OCI-LY1 (cell line): ENCODE results near the gene HIVEP1.

Source experiments
- EZH2 ChIP-seq: fragments of 200-600 bp; sonication (generic), shearing (Covaris generic); IDR thresholded peaks from 2 replicates; pipeline ENCODE4 v1.8.0; 2017; ENCODE audit warnings: borderline replicate concordance, mixed run types, mild to moderate bottlenecking, antibody characterized with exemption, low read length, moderate library complexity, mixed read lengths
- TF ChIP-seq, protein P1 (sequence below): fragments of 200-600 bp; sonication (generic), shearing (Covaris generic); IDR thresholded peaks from 2 replicates; pipeline ENCODE4 v1.5.1; 2017; ENCODE audit warnings: mild to moderate bottlenecking, antibody characterized with exemption, low read length, moderate library complexity, mixed read lengths

DNA sequence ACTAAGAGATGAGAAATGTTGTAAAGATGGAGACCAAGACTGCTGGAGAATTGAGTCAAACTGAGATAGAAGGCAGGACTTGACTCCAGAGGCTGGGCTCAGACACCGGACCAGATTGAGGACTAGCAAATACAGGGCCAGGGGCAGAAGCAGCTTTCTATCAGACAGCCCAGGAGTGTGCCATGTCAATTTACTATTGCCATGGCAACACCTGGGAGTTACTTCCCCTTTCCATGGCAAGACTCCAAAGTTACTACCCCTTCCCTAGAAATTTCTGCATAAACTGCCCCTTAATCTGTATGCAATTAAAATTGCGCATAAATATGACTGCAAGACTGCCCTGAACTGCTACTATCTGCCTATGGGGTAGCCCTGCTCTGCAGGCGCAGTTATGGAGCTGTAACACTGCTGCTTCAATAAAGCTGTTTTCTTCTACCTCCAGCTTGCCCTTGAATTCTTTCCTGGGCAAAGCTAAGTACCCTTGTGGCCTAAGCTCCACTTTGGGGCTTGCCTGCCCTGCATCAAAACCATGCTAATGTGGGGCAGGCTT lies 188.0 kb downstream of the HIVEP1 start:
- TF ChIP-seq, protein P1, sequence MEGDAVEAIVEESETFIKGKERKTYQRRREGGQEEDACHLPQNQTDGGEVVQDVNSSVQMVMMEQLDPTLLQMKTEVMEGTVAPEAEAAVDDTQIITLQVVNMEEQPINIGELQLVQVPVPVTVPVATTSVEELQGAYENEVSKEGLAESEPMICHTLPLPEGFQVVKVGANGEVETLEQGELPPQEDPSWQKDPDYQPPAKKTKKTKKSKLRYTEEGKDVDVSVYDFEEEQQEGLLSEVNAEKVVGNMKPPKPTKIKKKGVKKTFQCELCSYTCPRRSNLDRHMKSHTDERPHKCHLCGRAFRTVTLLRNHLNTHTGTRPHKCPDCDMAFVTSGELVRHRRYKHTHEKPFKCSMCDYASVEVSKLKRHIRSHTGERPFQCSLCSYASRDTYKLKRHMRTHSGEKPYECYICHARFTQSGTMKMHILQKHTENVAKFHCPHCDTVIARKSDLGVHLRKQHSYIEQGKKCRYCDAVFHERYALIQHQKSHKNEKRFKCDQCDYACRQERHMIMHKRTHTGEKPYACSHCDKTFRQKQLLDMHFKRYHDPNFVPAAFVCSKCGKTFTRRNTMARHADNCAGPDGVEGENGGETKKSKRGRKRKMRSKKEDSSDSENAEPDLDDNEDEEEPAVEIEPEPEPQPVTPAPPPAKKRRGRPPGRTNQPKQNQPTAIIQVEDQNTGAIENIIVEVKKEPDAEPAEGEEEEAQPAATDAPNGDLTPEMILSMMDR, result no peak
- no peak for TF ChIP-seq EZH2
